IPS-18a (cell line): ENCODE data around the gene FUOM.

Experiments
- H3K27ac ChIP-seq: one replicate; pipeline ENCODE4 v1.5.1; 2013; ENCODE audit warnings: low read length
- H3K27me3 ChIP-seq: one replicate; pipeline ENCODE4 v1.6.1; 2013; ENCODE audit warnings: mild to moderate bottlenecking, low read length; ENCODE audit not compliant: control insufficient read depth, insufficient read depth
- H3K36me3 ChIP-seq: one replicate; pipeline ENCODE4 v1.6.1; 2013; ENCODE audit warnings: low read depth, low read length; ENCODE audit not compliant: control insufficient read depth
- H3K4me1 ChIP-seq: one replicate; pipeline ENCODE4 v1.6.1; 2013; ENCODE audit warnings: low read depth, low read length; ENCODE audit not compliant: control insufficient read depth
- H3K4me3 ChIP-seq: one replicate; pipeline ENCODE4 v1.5.1; 2013; ENCODE audit warnings: low read length
- H3K9ac ChIP-seq: one replicate; pipeline ENCODE4 v1.6.1; 2013; ENCODE audit warnings: mild to moderate bottlenecking, low read length, moderate library complexity
- H3K9me3 ChIP-seq: one replicate; pipeline ENCODE4 v1.6.1; 2013; ENCODE audit warnings: low read depth, low read length; ENCODE audit not compliant: control insufficient read depth

The FUOM gene

GRCh38 chr10:133343558-133343957 is 14.3 kb downstream of the FUOM start:
- Histone ChIP-seq H3K4me3 (no peak overlapping the region), H3K9me3 (no peaks in the 10 kb centered on the region), H3K36me3 (no peaks in the 10 kb centered on the region), H3K4me1 (no peaks in the 10 kb centered on the region), H3K27me3 (peaks cover 12% of the 10 kb centered on the region), H3K9ac (no peak overlapping the region), H3K27ac (no peak overlapping the region)

- H3K27ac ChIP-seq, result no peak overlapping the region
- no peaks in the 10 kb centered on the region for H3K36me3 ChIP-seq
- no peaks in the 10 kb centered on the region for H3K4me1 ChIP-seq
- no peak overlapping the region for H3K4me3 ChIP-seq
- no peaks in the 10 kb centered on the region for H3K9me3 ChIP-seq
- no peak overlapping the region for H3K9ac ChIP-seq
- H3K27me3 ChIP-seq, result peaks cover 18% of the 10 kb centered on the region
Observed at GRCh38 chr10:133342942-133343341, 14.9 kb downstream of the FUOM start.

GRCh38 chr10:133341983-133342382 is 15.8 kb downstream of the FUOM start:
- Histone ChIP-seq H3K27ac (no peak overlapping the region), H3K4me1 (no peaks in the 10 kb centered on the region), H3K9ac (no peak overlapping the region), H3K9me3 (no peaks in the 10 kb centered on the region), H3K27me3 (peaks cover 28% of the 10 kb centered on the region), H3K4me3 (no peak overlapping the region), H3K36me3 (no peaks in the 10 kb centered on the region)

- Histone ChIP-seq H3K36me3 (no peaks in the 10 kb centered on the region), H3K9me3 (no peaks in the 10 kb centered on the region), H3K27ac (no peak overlapping the region), H3K4me3 (no peak overlapping the region), H3K9ac (no peak overlapping the region), H3K4me1 (no peaks in the 10 kb centered on the region), H3K27me3 (peaks cover 49% of the 10 kb centered on the region)
Observed at GRCh38 chr10:133339708-133340380, 18.0 kb downstream of the FUOM start.

GRCh38 chr10:133338080-133339071 is 19.4 kb downstream of the FUOM start:
- no peak overlapping the region for H3K9ac ChIP-seq
- H3K4me3 ChIP-seq, result no peak overlapping the region
- H3K9me3 ChIP-seq, result no peaks in the 10 kb centered on the region
- H3K27ac ChIP-seq, result no peak overlapping the region
- no peaks in the 10 kb centered on the region for H3K4me1 ChIP-seq
- H3K36me3 ChIP-seq, result no peaks in the 10 kb centered on the region
- peaks cover 64% of the 10 kb centered on the region for H3K27me3 ChIP-seq

GRCh38 chr10:133337370-133337725 is 20.5 kb downstream of the FUOM start:
- Histone ChIP-seq H3K4me1 (no peaks in the 10 kb centered on the region), H3K27ac (no peak overlapping the region), H3K4me3 (no peak overlapping the region), H3K36me3 (no peaks in the 10 kb centered on the region), H3K9me3 (no peaks in the 10 kb centered on the region), H3K27me3 (peaks cover 74% of the 10 kb centered on the region), H3K9ac (no peak overlapping the region)

GRCh38 chr10:133336577-133337369 is 21.0 kb downstream of the FUOM start, which contains the start of gene CALY:
Gene CALY (minus strand): TSS chr10:133336896. CDS start chr10:133328989, 7,907 bp downstream.
- Histone ChIP-seq H3K9me3 (no peaks in the 10 kb centered on the region), H3K36me3 (no peaks in the 10 kb centered on the region), H3K4me1 (no peaks in the 10 kb centered on the region), H3K27me3 (peaks cover 78% of the 10 kb centered on the region), H3K9ac (no peak within 1 kb of the TSS), H3K4me3 (no peak within 1 kb of the TSS), H3K27ac (no peak within 1 kb of the TSS)

- Histone ChIP-seq H3K9me3 (no peaks in the 10 kb centered on the region), H3K4me3 (no peak overlapping the region), H3K36me3 (no peaks in the 10 kb centered on the region), H3K27me3 (peaks cover 78% of the 10 kb centered on the region), H3K9ac (no peak overlapping the region), H3K27ac (no peak overlapping the region), H3K4me1 (no peaks in the 10 kb centered on the region)
Observed at GRCh38 chr10:133336118-133336576, 21.7 kb downstream of the FUOM start.

GRCh38 chr10:133335246-133336117 is 22.3 kb downstream of the FUOM start:
- no peak overlapping the region for H3K9ac ChIP-seq
- no peaks in the 10 kb centered on the region for H3K9me3 ChIP-seq
- H3K27me3 ChIP-seq, result peaks cover 80% of the 10 kb centered on the region

GRCh38 chr10:133334503-133335245 is 23.1 kb downstream of the FUOM start:
- Histone ChIP-seq H3K4me3 (peak overlapping the region; percentile 42), H3K9ac (no peak overlapping the region)

More at GRCh38 chr10:133335246-133336117, 22.3 kb downstream of the FUOM start:
- peak overlapping the region; percentile 42 for H3K4me3 ChIP-seq
- H3K4me1 ChIP-seq, result no peaks in the 10 kb centered on the region
- H3K36me3 ChIP-seq, result no peaks in the 10 kb centered on the region
- no peak overlapping the region for H3K27ac ChIP-seq

More at GRCh38 chr10:133334503-133335245, 23.1 kb downstream of the FUOM start:
- H3K27ac ChIP-seq, result no peak overlapping the region
- no peaks in the 10 kb centered on the region for H3K9me3 ChIP-seq
- H3K36me3 ChIP-seq, result no peaks in the 10 kb centered on the region
- peaks cover 85% of the 10 kb centered on the region for H3K27me3 ChIP-seq
- no peaks in the 10 kb centered on the region for H3K4me1 ChIP-seq
